BE2C (cell line): ENCODE measurements around the gene CLEC7A.

Source experiments
- DNase-seq: peaks from one replicate; pipeline ENCODE4 v3.0.0-alpha.2; 2020
- H3K27me3 ChIP-seq: fragments of 250-450 bp; sonication (Bioruptor Pico); 2 replicates; pipeline ENCODE4 v1.5.1; 2020; ENCODE audit warnings: mild to moderate bottlenecking
- H3K36me3 ChIP-seq: fragments of 250-450 bp; sonication (Bioruptor Pico); 2 replicates; pipeline ENCODE4 v1.5.1; 2020; ENCODE audit warnings: mild to moderate bottlenecking
- H3K4me1 ChIP-seq: fragments of 250-450 bp; sonication (Bioruptor Pico); 2 replicates; pipeline ENCODE4 v1.5.1; 2020
- H3K4me3 ChIP-seq: 2 replicates; pipeline ENCODE4 v1.5.1; 2011; ENCODE audit warnings: low read depth, low read length
- H3K9me3 ChIP-seq: fragments of 250-450 bp; sonication (Bioruptor Pico); 2 replicates; pipeline ENCODE4 v1.5.1; 2020
- CTCF ChIP-seq: IDR thresholded peaks from 2 replicates; pipeline ENCODE4 v1.5.1; 2012; ENCODE audit warnings: mild to moderate bottlenecking, low read depth, low read length

The CLEC7A gene

GRCh38 chr12:10110256-10110844, 19.6 kb downstream of the CLEC7A start:
- H3K4me3 ChIP-seq, result no peak overlapping the region
- H3K9me3 ChIP-seq, result no peaks in the 10 kb centered on the region; the same call in 1 of the 2 replicates
- no peaks in the 10 kb centered on the region for H3K27me3 ChIP-seq
- no peaks in the 10 kb centered on the region for H3K36me3 ChIP-seq
- no peak for DNase-seq
- no peak for TF ChIP-seq CTCF
- H3K4me1 ChIP-seq, result no peaks in the 10 kb centered on the region

GRCh38 chr12:10102322-10102721, 27.7 kb downstream of the CLEC7A start:
- Histone ChIP-seq H3K27me3 (no peaks in the 10 kb centered on the region), H3K4me1 (no peaks in the 10 kb centered on the region), H3K4me3 (no peak overlapping the region), H3K9me3 (no peaks in the 10 kb centered on the region), H3K36me3 (no peaks in the 10 kb centered on the region)
- TF ChIP-seq CTCF, result no peak
- DNase-seq, result no peak

- 0 out of 2 replicates have a peak, but pooled peaks cover 2% of the 10 kb centered on the region for H3K27me3 ChIP-seq
- no peak for DNase-seq
- no peak overlapping the region for H3K4me3 ChIP-seq
- no peaks in the 10 kb centered on the region for H3K36me3 ChIP-seq
- H3K9me3 ChIP-seq, result no peaks in the 10 kb centered on the region
- no peaks in the 10 kb centered on the region for H3K4me1 ChIP-seq
- no peak for TF ChIP-seq CTCF
These were observed 28.3 kb downstream of the CLEC7A start for GRCh38 chr12:10101648-10102220.

DNA sequence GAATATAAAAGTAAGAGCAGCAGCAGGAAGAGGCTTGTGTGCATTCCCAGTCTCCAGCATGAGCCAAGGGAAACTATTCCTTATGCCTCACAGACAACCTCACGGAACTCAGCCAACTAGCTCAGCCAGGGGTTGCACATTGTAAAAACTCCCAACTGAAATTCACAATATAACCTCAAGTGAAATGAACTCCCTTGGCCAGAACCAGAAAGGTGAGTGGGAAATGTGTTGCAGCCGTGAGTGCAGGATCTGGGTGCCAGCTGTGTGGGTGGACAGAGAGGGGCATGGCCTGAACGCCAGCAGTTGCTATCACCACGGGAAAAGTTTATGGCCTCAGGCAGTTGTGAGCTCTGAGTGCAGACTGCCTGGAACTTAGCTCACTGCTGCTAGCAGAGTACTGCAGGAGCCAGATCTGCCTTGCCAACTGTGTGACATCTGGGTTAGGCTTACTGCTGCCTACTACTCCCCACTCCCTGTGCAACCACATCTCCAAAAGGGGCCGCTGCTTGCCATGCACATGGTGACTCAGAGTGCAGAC, 28.9 kb downstream of the CLEC7A start:
- no peaks in the 10 kb centered on the region for H3K4me1 ChIP-seq
- DNase-seq, result peak; percentile 32
- H3K4me3 ChIP-seq, result no peak overlapping the region
- H3K36me3 ChIP-seq, result no peaks in the 10 kb centered on the region
- H3K27me3 ChIP-seq, result peaks cover 7% of the 10 kb centered on the region; the same call in 1 of the 2 replicates
- no peaks in the 10 kb centered on the region for H3K9me3 ChIP-seq
- TF ChIP-seq CTCF, result no peak

GRCh38 chr12:10098791-10099190, 31.2 kb downstream of the CLEC7A start, which contains the start of gene CLEC1A:
CLEC1A (minus strand) TSS chr12:10098985; CDS start chr12:10098922, 63 bp downstream.
- Histone ChIP-seq H3K9me3 (no peaks in the 10 kb centered on the region), H3K36me3 (no peaks in the 10 kb centered on the region), H3K4me1 (no peaks in the 10 kb centered on the region), H3K27me3 (peaks cover 12% of the 10 kb centered on the region), H3K4me3 (no peak within 1 kb of the TSS)
- TF ChIP-seq CTCF, result no peak
- DNase-seq, result no peak

DNA sequence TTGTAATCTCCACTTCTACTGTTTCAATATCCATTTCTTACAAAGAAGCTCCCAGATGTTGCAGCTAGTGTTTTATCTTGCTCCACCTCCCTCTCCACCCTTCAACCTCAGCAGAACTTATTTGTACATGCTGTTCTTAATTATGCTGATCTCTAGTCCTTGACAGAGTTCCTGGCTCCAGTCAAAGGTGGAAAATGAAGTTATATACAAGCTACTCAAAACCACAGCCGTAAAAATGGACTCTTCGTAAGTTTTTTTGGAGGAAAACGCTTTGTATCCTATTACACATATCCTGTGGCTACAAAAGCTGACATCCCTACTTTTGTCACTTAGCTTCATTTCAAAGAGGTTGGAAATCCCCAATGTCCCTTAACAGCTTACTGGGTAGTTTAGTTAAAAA, 32.5 kb downstream of the CLEC7A start:
- Histone ChIP-seq H3K4me3 (no peak overlapping the region), H3K27me3 (peaks cover 12% of the 10 kb centered on the region)
- no peak for DNase-seq

More for the DNA sequence above, 32.5 kb downstream of the CLEC7A start:
- Histone ChIP-seq H3K36me3 (no peaks in the 10 kb centered on the region), H3K4me1 (no peaks in the 10 kb centered on the region), H3K9me3 (no peaks in the 10 kb centered on the region)
- TF ChIP-seq CTCF, result no peak
